Lower lobe of right lung (tissue), 2 donors: ENCODE results near the gene NABP2. TPM values are rescaled to one million over a fixed set of nuclear protein-coding genes. Genes with fewer than 3 reads are reported as not detected.

Experiments
- ATAC-seq, 2 donors: fragments of 200-7000 bp; cut with Tn5 transposase; one replicate each; pipeline ENCODE4 v1.9.1; 2020 to 2022; ENCODE audit warnings: mild to moderate bottlenecking in 2 of 2, moderate library complexity in 2 of 2
- DNase-seq: peaks from one replicate; pipeline ENCODE4 v3.0.0-alpha.2; 2020
- H3K27ac ChIP-seq: fragments of 200-600 bp; one replicate; pipeline ENCODE4 v1.8.0; 2022
- H3K27me3 ChIP-seq: fragments of 200-600 bp; one replicate; pipeline ENCODE4 v1.8.0; 2022; ENCODE audit warnings: low read depth
- H3K36me3 ChIP-seq: fragments of 200-600 bp; one replicate; pipeline ENCODE4 v1.8.0; 2022; ENCODE audit warnings: mild to moderate bottlenecking
- H3K4me1 ChIP-seq: fragments of 200-600 bp; one replicate; pipeline ENCODE4 v1.8.0; 2022
- H3K4me3 ChIP-seq: fragments of 200-600 bp; one replicate; pipeline ENCODE4 v1.8.0; 2022; ENCODE audit warnings: mild to moderate bottlenecking
- H3K9me3 ChIP-seq: fragments of 200-600 bp; one replicate; pipeline ENCODE4 v1.8.0; 2022
- CTCF ChIP-seq: fragments of 200-600 bp; IDR thresholded peaks from one replicate; pipeline ENCODE4 v1.8.0; 2022; ENCODE audit warnings: antibody characterized with exemption, mild to moderate bottlenecking
- intact Hi-C: fragments of 100-400 bp; cut with DNase I; formaldehyde crosslinking; loops from one replicate; pipeline ENCODE4 v1.11.0; 2022
- total RNA-seq: library from RNA; stranded (reverse); fragmentation: NEBNext Ultra II Directional; extraction: Animal tissue kit (Norgen Biotek cat#: 25700); gene quantifications from one replicate; pipeline ENCODE4 v1.2.1, GENCODE V29; 2021
- donor health status: DM: no; HTN: yes; CAD: no; lungs with severe emphysema.

Gene NABP2
- total RNA-seq, 1 donor from 2014 or later = 20.9 TPM

DNA sequence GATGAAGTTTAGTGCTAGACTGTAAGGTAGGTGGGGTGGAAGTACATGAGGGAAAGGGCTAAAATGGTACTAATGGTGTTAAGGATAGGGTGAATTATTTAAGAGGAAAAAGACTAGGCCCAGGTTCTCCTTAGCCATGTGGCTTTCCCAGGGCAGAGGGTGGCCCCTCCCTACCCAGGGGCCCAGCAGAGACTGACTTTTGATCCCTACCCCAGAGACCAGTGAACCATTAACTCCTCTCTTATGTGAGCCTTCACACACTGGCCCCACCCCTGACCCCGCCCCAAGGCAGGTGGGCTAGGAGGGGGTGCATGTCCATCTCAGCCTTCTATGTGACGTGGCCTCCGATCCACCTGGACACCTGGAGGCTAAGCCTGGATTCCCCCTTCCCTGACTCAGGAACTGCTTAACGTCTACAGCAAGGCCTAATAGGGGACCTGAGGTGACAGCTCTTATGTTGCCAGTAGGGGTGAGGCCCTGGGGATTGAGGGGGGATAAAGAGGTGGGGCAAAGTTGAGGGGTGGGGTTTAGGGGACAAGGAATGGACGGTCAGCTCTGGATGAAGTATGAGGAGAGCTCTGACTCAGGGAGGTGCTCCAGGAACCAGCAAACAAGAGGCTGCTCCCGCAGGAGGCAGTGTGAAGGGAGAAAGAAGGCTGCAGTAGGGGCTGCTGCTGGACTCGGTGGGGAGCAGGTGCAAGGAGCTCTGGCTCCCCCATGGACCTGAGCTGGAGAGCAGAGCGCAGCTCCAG is 6.5 kb downstream of the NABP2 start:
- no peak overlapping the region for H3K4me3 ChIP-seq
- DNase-seq = no peak
- H3K4me1 ChIP-seq = no peaks in the 10 kb centered on the region
- intact Hi-C loops = no loop called here
- no peaks in the 10 kb centered on the region for H3K9me3 ChIP-seq
- TF ChIP-seq CTCF = no peak
- H3K27ac ChIP-seq = no peak overlapping the region
- H3K36me3 ChIP-seq = peaks cover 14% of the 10 kb centered on the region
- H3K27me3 ChIP-seq = no peaks in the 10 kb centered on the region
- ATAC-seq = peak in 1 of 2 donors; percentile 25

DNA sequence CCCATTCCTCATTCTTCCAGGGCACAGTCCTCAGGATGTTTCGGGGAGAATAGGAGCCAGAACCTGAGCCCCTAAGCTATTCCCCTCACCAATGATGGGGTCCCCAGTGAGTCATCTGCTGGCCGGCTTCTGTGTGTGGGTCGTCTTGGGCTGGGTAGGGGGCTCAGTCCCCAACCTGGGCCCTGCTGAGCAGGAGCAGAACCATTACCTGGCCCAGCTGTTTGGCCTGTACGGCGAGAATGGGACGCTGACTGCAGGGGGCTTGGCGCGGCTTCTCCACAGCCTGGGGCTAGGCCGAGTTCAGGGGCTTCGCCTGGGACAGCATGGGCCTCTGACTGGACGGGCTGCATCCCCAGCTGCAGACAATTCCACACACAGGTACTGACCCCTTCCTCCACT is 7.0 kb downstream of the NABP2 start:
- intact Hi-C loops = no loop called here
- no peaks in the 10 kb centered on the region for H3K27me3 ChIP-seq
- DNase-seq = no peak
- H3K9me3 ChIP-seq = no peaks in the 10 kb centered on the region
- H3K36me3 ChIP-seq = peaks cover 14% of the 10 kb centered on the region
- no peak overlapping the region for H3K27ac ChIP-seq
- no peak for TF ChIP-seq CTCF
- no peaks in the 10 kb centered on the region for H3K4me1 ChIP-seq
- no peak overlapping the region for H3K4me3 ChIP-seq
- ATAC-seq = no peak

DNA sequence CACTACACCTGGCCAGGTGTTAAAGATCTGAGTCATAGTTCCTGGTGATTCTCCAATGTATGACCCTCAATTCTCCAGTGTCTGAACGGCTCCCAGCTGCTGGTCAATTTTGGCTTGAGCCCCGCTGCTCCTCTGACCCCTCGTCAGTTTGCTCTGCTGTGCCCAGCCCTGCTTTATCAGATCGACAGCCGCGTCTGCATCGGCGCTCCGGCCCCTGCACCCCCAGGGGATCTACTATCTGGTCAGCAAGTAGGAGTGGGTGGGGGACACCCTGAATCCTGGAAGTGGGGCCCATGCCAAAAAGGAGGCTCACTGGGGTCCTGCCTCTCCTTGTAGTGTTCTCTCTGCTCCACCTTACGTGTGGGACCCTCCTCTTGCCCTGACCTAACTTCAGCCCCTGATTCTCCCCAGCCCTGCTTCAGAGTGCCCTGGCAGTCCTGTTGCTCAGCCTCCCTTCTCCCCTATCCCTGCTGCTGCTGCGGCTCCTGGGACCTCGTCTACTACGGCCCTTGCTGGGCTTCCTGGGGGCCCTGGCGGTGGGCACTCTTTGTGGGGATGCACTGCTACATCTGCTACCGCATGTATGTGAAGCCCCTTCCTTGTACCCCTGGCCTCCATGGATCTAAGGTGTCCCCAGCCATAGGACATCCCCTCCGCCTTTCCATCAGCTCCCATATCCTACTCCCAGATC is 10.7 kb downstream of the NABP2 start:
- Histone ChIP-seq H3K4me3 (no peak overlapping the region), H3K27me3 (no peaks in the 10 kb centered on the region), H3K4me1 (no peaks in the 10 kb centered on the region), H3K9me3 (no peaks in the 10 kb centered on the region), H3K27ac (no peak overlapping the region), H3K36me3 (peaks cover 14% of the 10 kb centered on the region)
- DNase-seq = no peak
- TF ChIP-seq CTCF = no peak
- intact Hi-C loops = no loop called here
- no peak for ATAC-seq

DNA sequence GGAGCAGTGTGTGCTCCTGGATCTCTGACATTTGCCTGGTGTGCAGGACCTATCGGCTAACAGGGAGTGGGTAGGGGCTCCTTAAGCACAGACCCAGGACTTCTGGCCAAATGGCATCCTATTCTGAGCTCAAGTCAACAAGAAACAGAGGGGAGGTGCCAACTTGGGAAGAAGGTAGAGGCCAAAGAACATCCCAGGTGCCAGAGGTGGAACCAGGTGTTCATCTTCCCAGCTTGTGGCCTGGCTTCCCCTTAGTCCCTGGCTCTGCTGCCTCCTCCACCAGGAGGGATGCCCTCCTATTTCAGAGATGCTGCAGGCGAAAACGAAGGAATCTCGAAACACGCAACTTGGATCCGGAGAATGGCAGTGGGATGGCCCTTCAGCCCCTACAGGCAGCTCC is 11.9 kb downstream of the NABP2 start:
- Histone ChIP-seq H3K4me1 (no peaks in the 10 kb centered on the region), H3K4me3 (no peak overlapping the region), H3K9me3 (no peaks in the 10 kb centered on the region), H3K27ac (no peak overlapping the region), H3K27me3 (no peaks in the 10 kb centered on the region), H3K36me3 (peaks cover 26% of the 10 kb centered on the region)
- TF ChIP-seq CTCF = no peak
- DNase-seq (no peak), ATAC-seq (no peak)
- intact Hi-C loops = no loop called here

DNA sequence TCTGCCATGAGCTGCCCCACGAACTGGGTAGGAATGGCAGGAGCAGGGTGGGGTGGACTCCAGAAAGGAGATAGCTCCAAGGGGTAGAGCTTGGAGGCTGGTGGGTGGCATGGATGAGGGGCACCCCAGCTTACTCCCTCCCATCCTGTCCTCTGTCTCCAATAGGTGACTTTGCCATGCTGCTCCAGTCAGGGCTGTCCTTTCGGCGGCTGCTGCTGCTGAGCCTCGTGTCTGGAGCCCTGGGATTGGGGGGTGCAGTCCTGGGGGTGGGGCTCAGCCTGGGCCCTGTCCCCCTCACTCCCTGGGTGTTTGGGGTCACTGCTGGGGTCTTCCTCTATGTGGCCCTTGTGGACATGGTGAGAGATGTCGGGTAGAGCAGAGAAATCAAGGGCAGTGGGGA is 12.8 kb downstream of the NABP2 start:
- Histone ChIP-seq H3K4me1 (no peaks in the 10 kb centered on the region), H3K4me3 (no peak overlapping the region), H3K36me3 (peaks cover 35% of the 10 kb centered on the region), H3K9me3 (no peaks in the 10 kb centered on the region), H3K27ac (no peak overlapping the region), H3K27me3 (no peaks in the 10 kb centered on the region)
- intact Hi-C loops = no loop called here
- no peak for TF ChIP-seq CTCF
- DNase-seq = no peak
- ATAC-seq = no peak
